ENCODE measurements around the gene CACNA1I.

CACNA1I gene

GRCh38 chr22:39656495-39657490 is 86.2 kb downstream of the CACNA1I start:
- FAIRE-seq (no peak), DNase-seq (ENCODE audit: insufficient read length) (no peak)
- no peak for TF ChIP-seq POLR2A (IDR thresholded peaks at IDR 0.05; ENCODE audit: low read depth, low read length)
- no peak for TF ChIP-seq POLR2AphosphoS5 (IDR thresholded peaks at IDR 0.05; ENCODE audit: low read depth, low read length)
- no peak for TF ChIP-seq TAF1 (IDR thresholded peaks at IDR 0.05; ENCODE audit: borderline replicate concordance, low read depth, low read length)

DNA sequence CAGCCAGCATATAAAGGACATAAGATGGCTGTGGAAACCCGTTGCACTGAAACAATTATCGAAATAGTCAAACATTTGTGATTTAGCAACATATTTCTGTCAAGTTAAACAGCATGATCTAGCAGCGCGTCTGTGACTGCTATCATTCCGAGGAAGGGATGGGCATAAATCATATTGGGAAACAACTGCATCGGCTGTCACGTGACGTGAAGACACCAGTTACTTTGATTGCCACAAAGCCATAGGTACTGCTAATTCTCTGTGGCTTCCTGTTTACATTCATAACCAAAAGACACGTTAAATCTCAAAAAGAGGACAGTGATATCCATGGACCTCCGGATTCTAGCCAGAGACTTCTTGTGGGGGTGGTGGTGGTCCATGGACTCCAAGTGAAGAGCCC is 87.8 kb downstream of the CACNA1I start:
- FAIRE-seq (no peak), DNase-seq (ENCODE audit: insufficient read length) (no peak)
- no peak for TF ChIP-seq TAF1 (IDR thresholded peaks at IDR 0.05; ENCODE audit: borderline replicate concordance, low read depth, low read length)
- TF ChIP-seq POLR2AphosphoS5 (IDR thresholded peaks at IDR 0.05; ENCODE audit: low read depth, low read length), result no peak
- no peak for TF ChIP-seq POLR2A (IDR thresholded peaks at IDR 0.05; ENCODE audit: low read depth, low read length)

DNA sequence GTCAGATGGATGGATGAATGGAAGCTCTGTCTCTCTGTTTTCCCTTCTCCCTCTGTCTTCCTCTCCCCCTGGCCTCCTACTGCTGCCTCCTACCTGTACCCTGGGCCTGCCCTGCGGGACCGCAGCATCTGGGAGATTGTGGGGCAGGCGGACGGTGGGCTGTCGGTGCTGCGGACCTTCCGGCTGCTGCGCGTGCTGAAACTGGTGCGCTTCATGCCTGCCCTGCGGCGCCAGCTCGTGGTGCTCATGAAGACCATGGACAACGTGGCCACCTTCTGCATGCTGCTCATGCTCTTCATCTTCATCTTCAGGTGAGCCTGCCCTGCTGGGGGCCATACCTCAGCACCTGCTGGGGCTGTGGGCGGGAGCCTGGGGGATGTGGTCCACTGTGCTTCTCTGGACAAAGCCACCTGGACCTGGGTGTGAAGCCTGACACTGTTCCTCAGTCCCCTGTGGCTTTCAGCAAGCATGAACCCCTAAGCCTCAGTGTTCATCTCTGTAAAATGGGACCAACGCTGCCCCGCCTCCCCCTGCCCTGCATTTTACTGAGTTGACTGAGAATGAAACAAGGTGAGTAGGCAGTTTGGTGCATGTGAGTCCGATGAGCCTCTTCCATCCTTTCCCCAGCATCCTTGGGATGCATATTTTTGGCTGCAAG is 88.4 kb downstream of the CACNA1I start:
- no peak for TF ChIP-seq TAF1 (IDR thresholded peaks at IDR 0.05; ENCODE audit: borderline replicate concordance, low read depth, low read length)
- TF ChIP-seq POLR2AphosphoS5 (IDR thresholded peaks at IDR 0.05; ENCODE audit: low read depth, low read length), result no peak
- TF ChIP-seq POLR2A (IDR thresholded peaks at IDR 0.05; ENCODE audit: low read depth, low read length), result no peak
- FAIRE-seq (no peak), DNase-seq (ENCODE audit: insufficient read length) (no peak)

GRCh38 chr22:39661501-39661841 is 90.9 kb downstream of the CACNA1I start:
- TF ChIP-seq TAF1 (IDR thresholded peaks at IDR 0.05; ENCODE audit: borderline replicate concordance, low read depth, low read length) (no peak), POLR2AphosphoS5 (IDR thresholded peaks at IDR 0.05; ENCODE audit: low read depth, low read length) (no peak), POLR2A (IDR thresholded peaks at IDR 0.05; ENCODE audit: low read depth, low read length) (no peak)
- no peak for FAIRE-seq
- no peak for DNase-seq (ENCODE audit: insufficient read length)

- FAIRE-seq (no peak), DNase-seq (ENCODE audit: insufficient read length) (no peak)
Observed at GRCh38 chr22:39661842-39662685, 91.5 kb downstream of the CACNA1I start.

DNA sequence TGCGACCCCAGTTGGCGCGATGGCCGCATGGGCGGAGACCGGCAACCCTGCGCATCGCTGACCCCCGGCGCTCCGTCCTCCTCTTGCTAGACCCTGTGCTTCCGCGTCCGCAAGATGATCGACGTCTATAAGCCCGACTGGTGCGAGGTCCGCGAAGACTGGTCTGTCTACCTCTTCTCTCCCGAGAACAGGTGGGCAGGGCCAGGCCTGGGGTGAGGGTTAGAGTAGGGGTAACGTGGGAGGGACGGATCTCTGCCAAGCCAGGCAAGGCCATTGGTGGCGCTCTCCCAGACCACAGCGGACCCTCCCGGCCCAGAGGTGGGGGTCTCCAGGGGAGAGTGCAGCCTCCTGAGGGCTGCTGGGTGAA is 92.1 kb downstream of the CACNA1I start:
- TF ChIP-seq TAF1 (IDR thresholded peaks at IDR 0.05; ENCODE audit: borderline replicate concordance, low read depth, low read length) (no peak), POLR2AphosphoS5 (IDR thresholded peaks at IDR 0.05; ENCODE audit: low read depth, low read length) (no peak), POLR2A (IDR thresholded peaks at IDR 0.05; ENCODE audit: low read depth, low read length) (no peak)
- FAIRE-seq, result no peak
- DNase-seq (ENCODE audit: insufficient read length), result no peak

More at GRCh38 chr22:39661842-39662685, 91.5 kb downstream of the CACNA1I start:
- TF ChIP-seq POLR2AphosphoS5 (IDR thresholded peaks at IDR 0.05; ENCODE audit: low read depth, low read length) (no peak), TAF1 (IDR thresholded peaks at IDR 0.05; ENCODE audit: borderline replicate concordance, low read depth, low read length) (no peak), POLR2A (IDR thresholded peaks at IDR 0.05; ENCODE audit: low read depth, low read length) (no peak)

GRCh38 chr22:39663751-39664150 is 93.2 kb downstream of the CACNA1I start:
- no peak for FAIRE-seq
- TF ChIP-seq POLR2AphosphoS5 (IDR thresholded peaks at IDR 0.05; ENCODE audit: low read depth, low read length), result no peak
- TF ChIP-seq TAF1 (IDR thresholded peaks at IDR 0.05; ENCODE audit: borderline replicate concordance, low read depth, low read length), result no peak
- TF ChIP-seq POLR2A (IDR thresholded peaks at IDR 0.05; ENCODE audit: low read depth, low read length), result no peak

GRCh38 chr22:39664485-39665200 is 94.1 kb downstream of the CACNA1I start:
- DNase-seq (ENCODE audit: insufficient read length) (no peak), FAIRE-seq (no peak)
- no peak for TF ChIP-seq POLR2A (IDR thresholded peaks at IDR 0.05; ENCODE audit: low read depth, low read length)
- TF ChIP-seq POLR2AphosphoS5 (IDR thresholded peaks at IDR 0.05; ENCODE audit: low read depth, low read length), result no peak
- TF ChIP-seq TAF1 (IDR thresholded peaks at IDR 0.05; ENCODE audit: borderline replicate concordance, low read depth, low read length), result no peak

More at GRCh38 chr22:39663751-39664150, 93.2 kb downstream of the CACNA1I start:
- DNase-seq (ENCODE audit: insufficient read length), result no peak

DNA sequence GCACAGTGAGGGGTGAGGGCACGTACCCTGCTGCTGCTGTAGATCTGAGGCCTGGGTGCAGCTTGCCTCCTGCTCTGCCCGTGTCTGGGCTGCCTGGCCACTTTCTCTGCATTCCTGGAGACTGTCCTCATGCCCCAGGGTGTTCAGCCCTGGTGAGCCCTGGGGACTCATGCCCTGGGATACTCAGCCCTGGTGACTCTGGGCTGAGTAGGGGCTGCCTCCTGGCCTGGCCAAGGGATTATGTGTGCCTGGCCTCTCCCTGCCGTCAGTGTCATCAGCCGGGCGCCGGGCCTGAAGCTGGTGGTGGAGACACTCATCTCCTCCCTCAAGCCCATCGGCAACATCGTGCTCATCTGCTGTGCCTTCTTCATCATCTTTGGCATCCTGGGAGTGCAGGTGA is 94.7 kb downstream of the CACNA1I start:
- FAIRE-seq, result no peak
- no peak for TF ChIP-seq POLR2A (IDR thresholded peaks at IDR 0.05; ENCODE audit: low read depth, low read length)
- no peak for TF ChIP-seq TAF1 (IDR thresholded peaks at IDR 0.05; ENCODE audit: borderline replicate concordance, low read depth, low read length)
- no peak for TF ChIP-seq POLR2AphosphoS5 (IDR thresholded peaks at IDR 0.05; ENCODE audit: low read depth, low read length)
- no peak for DNase-seq (ENCODE audit: insufficient read length)

GRCh38 chr22:39665661-39666431 is 95.3 kb downstream of the CACNA1I start:
- no peak for TF ChIP-seq POLR2AphosphoS5 (IDR thresholded peaks at IDR 0.05; ENCODE audit: low read depth, low read length)
- TF ChIP-seq POLR2A (IDR thresholded peaks at IDR 0.05; ENCODE audit: low read depth, low read length), result no peak
- no peak for DNase-seq (ENCODE audit: insufficient read length)
- FAIRE-seq, result no peak
